Epithelial cell of prostate (primary cell): Measurements from ENCODE around the gene VMAC.

Experiments
- DNase-seq: peaks from one replicate; pipeline ENCODE4 v3.0.0-alpha.2; 2011; ENCODE audit warnings: low read depth, low spot score
- H3K27ac ChIP-seq: fragments of 450-650 bp; 2 replicates; pipeline ENCODE4 v1.5.1; 2017; ENCODE audit warnings: mild to moderate bottlenecking

Gene VMAC

GRCh38 chr19:5949792-5950305, 45.2 kb downstream of the VMAC start:
- no peak for DNase-seq
- no peak overlapping the region for H3K27ac ChIP-seq

- DNase-seq: no peak
- no peak overlapping the region for H3K27ac ChIP-seq
Measured at GRCh38 chr19:5950741-5951140, 46.1 kb downstream of the VMAC start.

GRCh38 chr19:5951338-5951861, 46.7 kb downstream of the VMAC start:
- H3K27ac ChIP-seq: no peak overlapping the region
- DNase-seq: no peak

DNA sequence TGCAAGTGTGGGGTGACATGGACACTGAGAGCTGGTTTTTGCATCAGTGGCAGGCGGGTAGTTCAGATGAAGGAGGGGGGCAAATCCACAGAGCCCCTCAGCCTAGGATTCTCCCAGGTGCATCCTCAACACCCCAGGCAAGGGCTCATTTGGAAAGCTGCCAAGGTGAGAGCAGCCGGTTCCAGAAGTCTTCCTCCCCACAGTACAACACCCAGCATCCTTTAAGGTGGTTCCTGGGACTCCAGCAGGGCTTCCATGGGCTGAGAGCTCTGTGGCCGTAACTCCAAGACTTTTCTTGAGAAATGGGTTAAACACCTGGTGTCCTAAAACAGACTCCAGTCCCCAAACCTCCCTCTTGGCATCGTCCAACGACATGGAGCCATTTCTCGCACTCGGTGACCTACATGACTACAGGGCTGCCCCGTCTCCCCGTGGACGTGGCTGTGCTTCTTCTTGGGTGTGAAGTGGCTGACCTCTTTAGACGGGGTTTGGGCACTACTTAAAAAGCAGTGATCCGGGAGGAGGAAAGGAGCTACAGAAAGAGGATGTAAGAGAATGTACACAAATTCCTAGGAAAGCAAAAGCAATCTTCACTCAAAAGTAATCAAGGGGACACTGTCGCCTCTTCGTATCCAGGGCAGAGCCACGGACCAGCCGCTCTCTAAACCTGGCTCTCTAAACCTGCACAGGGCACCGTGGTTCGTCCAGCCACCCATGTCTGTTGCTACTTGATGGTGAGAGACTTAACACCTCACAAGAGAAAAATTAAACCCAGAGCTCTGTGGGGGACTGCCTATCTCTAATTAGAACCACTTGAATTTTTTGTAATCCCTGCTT, 47.7 kb downstream of the VMAC start:
- peak overlapping the region; percentile 76 for H3K27ac ChIP-seq
- DNase-seq: no peak

GRCh38 chr19:5953030-5953589, 48.4 kb downstream of the VMAC start:
- H3K27ac ChIP-seq: peak overlapping the region; percentile 76
- no peak for DNase-seq

GRCh38 chr19:5953680-5954213, 49.1 kb downstream of the VMAC start:
- peak overlapping the region; percentile 76 for H3K27ac ChIP-seq
- DNase-seq: no peak

GRCh38 chr19:5954293-5954692, 49.6 kb downstream of the VMAC start:
- no peak for DNase-seq
- H3K27ac ChIP-seq: peak overlapping the region; percentile 76

GRCh38 chr19:5955636-5955935, 50.9 kb downstream of the VMAC start:
- DNase-seq: no peak
- H3K27ac ChIP-seq: no peak overlapping the region

- H3K27ac ChIP-seq: no peak overlapping the region
- DNase-seq: no peak
Measured at GRCh38 chr19:5956323-5956722, 51.7 kb downstream of the VMAC start.

DNA sequence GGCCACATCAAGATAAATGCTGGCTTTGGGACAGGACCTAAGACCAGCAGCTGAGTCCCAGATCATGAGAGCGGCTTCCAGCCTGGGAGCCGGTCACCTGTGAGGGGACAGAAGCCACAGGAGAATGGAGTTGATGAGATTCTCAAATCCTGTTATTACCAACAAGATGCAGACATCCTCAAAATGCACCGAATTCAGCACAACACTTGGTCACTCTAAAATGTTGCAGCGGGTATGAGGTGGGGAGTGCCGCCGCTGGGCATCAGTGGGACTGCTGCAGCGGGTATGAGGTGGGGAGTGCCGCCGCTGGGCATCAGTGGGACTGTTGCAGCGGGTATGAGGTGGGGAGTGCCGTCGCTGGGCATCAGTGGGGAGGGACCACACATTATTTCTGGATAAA, 52.1 kb downstream of the VMAC start:
- no peak overlapping the region for H3K27ac ChIP-seq
- DNase-seq: no peak

DNA sequence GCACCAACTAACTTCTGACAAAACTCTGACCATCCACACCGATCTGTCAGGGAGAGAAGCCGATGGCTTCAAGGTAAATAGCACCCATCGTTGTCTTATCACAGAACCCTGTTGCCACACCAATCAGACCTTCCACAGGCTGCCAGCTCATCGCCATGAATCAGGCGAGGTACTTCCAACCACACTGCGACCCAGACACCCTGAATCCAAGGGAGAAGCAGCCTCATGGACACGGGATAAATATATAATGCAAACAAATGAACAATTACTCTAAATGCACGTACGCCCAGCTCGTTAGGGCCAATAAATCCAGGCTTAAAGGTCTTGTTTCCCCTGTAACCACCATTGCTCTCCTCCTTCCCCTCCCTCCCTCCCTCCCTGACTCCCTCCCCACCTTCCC, 52.5 kb downstream of the VMAC start:
- no peak overlapping the region for H3K27ac ChIP-seq
- DNase-seq: no peak

- no peak for DNase-seq
Measured at GRCh38 chr19:5958074-5958850, 53.6 kb downstream of the VMAC start.

GRCh38 chr19:5958851-5959122, 54.1 kb downstream of the VMAC start:
- H3K27ac ChIP-seq: no peak overlapping the region
- no peak for DNase-seq

More at GRCh38 chr19:5958074-5958850, 53.6 kb downstream of the VMAC start:
- no peak overlapping the region for H3K27ac ChIP-seq

- no peak overlapping the region for H3K27ac ChIP-seq
- no peak for DNase-seq
Measured at GRCh38 chr19:5959260-5960004, 54.8 kb downstream of the VMAC start.
